Limb (tissue), 2 donors: ENCODE results near the gene DCLK1.

ENCODE experiments used
- DNase-seq, 2 donors: peaks; one replicate each; pipeline ENCODE4 v3.0.0-alpha.2; 2016; ENCODE audit errors: extremely low spot score in 2 of 2

Gene DCLK1

DNA sequence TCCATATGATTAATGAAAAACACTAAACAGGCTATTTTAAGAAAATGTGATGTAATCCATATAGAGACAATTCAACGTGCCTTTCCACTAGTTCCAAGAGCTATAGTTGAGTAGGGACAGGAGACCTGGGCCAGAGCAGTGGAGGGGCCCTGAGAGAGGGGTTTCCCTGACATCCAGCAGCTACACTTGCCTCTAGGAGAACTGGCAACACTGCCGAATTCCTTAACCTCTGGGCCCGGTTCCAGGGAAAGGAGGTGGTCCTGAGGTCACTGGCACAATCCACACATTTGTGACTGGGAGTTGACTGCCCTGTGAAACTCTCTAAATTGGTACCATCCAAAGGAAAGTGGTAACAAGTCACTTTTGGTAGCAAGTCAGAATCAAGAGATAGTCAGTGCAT lies 264.4 kb downstream of the DCLK1 start:
- DNase-seq: peak; percentile 49 to 51

DNA sequence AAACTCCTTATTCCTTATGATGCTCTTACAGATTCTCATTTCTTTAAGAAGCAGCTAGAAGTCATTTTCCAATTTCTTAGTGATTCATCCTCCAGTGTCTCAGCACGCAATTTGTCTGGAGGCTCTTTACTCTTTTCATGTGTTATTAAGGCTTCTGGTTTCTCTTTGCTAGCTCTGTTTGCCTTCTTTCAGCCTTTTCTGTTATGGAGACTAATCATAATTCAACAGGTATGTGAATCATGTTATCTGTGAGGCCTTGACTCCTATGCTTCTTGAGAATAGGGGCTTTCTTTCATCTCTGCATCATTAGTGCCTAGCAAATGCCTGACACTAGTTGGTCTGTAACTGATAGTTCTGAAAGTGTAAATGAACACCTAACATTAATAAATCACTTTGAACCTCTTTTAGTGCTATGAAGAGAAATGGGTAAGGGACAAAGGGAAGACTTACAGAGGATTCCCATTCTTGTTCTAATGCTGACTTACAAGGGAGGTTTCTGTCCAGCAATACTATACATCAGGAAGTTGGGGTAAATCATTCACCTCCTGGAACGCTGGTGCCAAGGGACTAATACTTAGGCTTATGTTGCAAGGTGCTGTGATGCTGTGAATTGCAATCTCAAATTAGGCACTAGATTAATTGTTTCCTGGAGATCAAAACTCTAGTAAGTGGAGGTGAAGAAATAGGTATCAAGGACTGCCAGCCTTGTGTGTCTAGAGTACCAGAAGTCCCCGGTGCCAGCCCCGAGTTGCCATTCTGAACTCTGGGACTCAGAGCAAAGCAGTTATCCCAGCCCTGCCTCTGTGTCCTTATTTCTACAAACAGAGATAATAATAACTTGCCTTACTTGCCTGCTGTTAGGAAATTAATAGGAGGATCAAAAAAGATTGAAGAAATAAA lies 265.6 kb downstream of the DCLK1 start:
- DNase-seq: no peak

DNA sequence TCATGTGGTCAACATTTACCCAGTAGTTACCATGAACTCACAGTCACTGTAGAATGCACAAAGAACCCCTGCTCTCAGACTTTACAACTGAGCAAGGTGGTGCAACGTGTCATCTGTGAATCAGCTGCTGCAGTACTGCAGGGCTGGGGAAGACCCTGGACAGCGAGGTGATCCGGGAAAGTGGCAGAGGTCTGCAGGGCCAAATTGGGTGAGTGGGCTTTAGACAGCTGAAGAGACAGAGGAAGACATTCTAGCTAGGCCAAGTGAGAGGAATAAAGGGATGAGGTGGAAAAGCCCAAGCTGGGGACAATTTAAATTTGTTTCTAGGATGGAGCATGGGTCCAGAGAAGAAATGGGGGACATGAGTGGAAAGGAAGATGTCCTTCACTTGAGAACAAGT lies 270.5 kb downstream of the DCLK1 start:
- DNase-seq: no peak

DNA sequence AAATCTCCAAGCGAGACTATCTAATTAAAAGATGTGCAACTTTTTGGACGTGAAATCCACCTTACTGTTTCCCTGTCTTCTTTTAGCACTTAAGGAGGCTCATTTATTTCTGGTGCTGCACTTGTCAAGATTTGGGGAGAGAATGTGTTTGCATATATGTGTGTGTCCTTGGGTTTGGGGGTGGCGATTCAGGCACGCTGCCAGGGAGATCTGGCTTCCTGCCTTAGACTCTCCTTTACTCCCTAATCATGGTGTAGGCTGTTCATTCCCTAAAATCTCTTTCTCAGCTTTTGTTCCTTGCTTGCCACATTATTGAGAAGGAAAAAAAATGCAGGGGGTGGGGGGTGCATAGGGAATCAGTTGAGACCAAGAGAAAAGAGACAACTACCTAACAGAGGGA lies 271.2 kb downstream of the DCLK1 start:
- DNase-seq: no peak

- DNase-seq: no peak
These were observed 272.5 kb downstream of the DCLK1 start for GRCh38 chr13:35858665-35859064.

GRCh38 chr13:35857769-35858168 lies 273.4 kb downstream of the DCLK1 start:
- peak in 1 of 2 donors; percentile 47 for DNase-seq

DNA sequence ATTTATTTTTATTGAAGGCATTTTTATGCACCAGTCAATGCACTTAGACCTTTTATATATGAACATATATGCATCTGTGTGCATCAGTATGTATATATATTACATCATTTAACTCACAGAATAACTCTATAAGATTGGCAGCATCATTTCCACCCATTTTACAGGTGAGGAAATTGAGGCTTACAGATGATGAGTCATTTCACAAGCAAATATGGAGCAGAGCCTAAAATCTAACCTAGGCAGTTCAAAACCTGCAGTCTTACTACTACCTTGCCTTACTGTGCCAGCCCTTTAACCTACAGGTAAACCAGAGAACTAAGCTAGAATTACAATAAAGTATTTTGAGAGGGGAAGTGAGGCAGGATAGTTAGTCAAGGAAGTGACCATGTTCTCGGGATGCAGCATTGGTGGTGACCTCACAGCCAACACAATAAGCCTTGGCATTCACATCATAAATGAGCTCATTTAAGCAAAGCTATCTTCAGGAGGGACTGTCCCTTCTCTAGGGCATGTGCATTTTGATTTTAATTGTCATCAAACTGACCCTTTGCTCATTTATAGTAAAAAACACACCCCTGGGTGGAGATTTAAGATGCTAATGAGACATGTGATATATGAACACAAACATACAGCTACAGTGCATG lies 274.3 kb downstream of the DCLK1 start:
- no peak for DNase-seq

- DNase-seq: no peak
These were observed 275.1 kb downstream of the DCLK1 start for GRCh38 chr13:35856084-35856483.

DNA sequence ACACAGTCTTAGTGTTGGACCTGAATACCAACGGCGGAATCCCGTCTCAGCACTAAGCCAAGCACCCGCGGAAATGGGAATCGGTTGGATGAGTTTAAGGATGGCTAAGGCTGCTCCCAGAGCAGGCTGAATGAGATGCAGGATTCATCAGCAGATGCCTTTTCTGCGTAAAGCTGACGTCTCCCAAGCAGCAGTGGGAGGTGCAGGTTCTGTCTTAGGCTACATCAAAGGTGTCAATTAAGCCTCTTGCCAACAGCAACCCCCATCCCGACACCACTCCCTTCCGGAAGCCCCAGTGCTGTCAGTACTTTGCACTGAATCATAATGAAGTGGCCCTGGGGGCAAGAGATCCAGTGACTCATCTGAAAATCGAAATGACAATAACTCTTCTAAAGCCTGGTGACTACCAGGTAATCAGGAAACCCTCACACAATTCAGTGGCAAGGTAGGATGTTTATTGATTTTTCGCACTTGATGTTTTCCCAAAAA lies 275.6 kb downstream of the DCLK1 start:
- DNase-seq: no peak

DNA sequence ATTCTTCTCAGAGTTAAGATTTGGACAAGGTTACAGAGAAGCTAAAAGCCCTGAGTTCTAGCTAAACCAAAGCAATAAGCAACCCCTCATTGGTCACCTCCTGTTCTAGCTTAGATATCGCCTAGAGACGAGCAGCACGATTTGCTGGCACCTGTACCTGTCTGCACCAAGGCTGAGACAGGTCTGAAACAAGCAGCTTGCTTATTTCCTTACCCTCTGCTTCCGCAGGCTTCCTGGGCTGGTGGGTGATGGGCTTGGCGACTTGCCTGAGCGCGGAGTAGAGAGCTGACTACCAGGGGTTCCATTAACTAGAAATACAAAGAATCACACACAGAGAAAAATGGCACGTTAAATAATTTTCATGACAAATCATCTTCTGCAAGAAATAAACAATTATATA lies 276.9 kb downstream of the DCLK1 start:
- DNase-seq: no peak

DNA sequence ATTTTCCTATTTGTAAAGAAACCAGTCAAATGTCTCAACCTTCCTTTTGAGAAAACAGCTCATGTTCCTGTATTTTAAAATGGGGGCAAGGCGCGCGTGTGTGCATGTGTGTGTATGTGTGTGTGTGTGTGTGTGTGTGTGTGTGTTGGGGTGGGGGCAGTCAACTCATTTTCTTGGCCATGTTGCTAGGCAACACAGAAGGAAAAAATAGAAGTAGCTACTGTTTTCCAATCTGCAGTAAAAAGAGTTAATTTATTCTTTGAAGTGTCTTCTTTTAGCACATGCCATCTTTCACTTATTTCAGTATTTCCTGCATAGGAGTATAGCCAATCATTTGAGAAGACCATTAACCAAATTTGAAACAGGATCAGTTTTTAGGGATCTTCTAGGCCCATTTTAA lies 279.3 kb downstream of the DCLK1 start:
- no peak for DNase-seq

- DNase-seq: no peak
These were observed 279.8 kb downstream of the DCLK1 start for GRCh38 chr13:35851356-35851755.

- no peak for DNase-seq
These were observed 280.6 kb downstream of the DCLK1 start for GRCh38 chr13:35850569-35850968.

DNA sequence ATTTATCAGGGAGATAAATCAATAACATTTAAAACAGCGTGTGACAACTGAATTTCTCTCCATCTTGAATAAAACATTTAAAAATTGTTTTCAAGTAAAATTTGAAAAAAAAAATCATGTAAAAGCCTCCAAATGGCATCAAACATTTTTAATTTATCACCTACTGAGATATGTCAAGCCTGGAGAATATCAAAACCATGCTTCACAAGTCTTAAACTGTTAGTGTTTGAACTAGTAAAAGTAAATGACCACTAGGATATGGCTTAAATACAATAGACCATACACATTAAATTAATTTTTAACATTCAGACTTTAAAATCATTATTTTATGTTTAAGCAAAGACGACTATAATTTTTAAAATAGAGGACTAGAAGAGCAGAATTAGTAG lies 281.9 kb downstream of the DCLK1 start:
- no peak for DNase-seq

DNA sequence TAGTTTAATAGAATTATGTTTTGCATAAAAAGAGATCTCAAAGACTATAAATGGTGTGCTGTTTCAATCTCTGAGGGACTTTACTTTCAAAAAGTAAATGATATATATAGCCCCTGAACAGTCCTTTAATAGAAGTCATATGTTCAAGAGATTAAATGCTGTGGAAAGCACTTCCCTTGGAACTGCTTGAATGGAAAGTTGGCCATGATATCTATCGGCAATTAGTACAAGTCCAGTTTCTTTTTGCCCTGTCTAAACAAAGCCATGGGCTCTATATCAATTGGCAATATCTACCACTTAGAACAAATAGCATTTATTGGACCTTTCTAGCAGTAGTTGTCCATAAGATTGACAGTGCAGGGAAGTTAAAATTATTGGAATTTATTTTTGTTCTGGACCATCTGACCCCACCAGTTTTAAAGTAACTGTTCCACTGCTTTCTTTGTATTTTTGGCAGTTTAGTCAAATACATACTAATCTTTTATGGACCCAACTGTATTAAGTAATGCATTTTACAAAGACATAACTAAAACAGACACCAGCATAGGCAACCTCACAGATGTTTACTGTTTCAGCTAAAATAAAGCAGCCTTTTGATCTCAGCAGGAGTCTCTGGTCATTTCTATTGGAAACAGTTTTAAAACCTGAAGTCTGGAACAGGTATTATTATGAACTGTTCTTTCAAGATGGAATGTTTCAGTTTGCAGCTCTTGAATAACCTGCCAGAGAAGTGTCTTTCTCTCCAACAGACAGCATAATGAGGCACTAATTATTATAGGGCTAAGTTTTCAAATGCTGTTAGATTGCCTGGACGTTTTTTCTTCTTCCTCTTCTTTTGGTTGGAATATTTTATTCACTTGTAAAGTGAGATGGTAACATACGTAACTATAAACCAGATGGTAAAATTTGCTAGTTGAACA lies 282.6 kb downstream of the DCLK1 start:
- DNase-seq: peak in 1 of 2 donors; percentile 86

GRCh38 chr13:35843272-35843671 lies 287.9 kb downstream of the DCLK1 start:
- no peak for DNase-seq

GRCh38 chr13:35841060-35841521 lies 290.1 kb downstream of the DCLK1 start:
- peak in 1 of 2 donors; percentile 35 for DNase-seq

- DNase-seq: no peak
These were observed 291.4 kb downstream of the DCLK1 start for GRCh38 chr13:35839806-35840205.

- no peak for DNase-seq
These were observed 292.8 kb downstream of the DCLK1 start for GRCh38 chr13:35838356-35838755.

- peak in 1 of 2 donors; percentile 64 for DNase-seq
These were observed 294.7 kb downstream of the DCLK1 start for GRCh38 chr13:35836446-35836845.

DNA sequence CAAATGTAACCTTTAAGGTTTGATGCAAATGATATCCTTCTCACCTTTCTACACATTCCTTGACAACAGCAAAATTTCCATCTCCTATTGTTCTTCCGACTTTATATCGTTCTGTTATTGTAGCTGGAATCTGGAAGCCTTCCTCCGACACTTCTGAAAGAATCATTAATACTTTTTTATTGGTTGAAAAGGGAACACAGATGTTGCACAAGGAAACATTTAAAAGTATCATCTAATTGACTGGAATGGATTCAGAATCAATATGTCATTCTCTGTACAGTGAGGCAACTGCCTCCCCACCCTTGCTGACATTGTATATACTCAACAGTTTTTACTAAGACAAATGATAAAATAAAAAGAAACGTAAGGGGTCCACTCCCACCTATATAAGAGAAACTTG lies 295.2 kb downstream of the DCLK1 start:
- DNase-seq: peak in 1 of 2 donors; percentile 43
